ENCODE results near the gene PRAMEF6.
"Not testable (repeated sequence)": the region's sequence is repeated elsewhere in the genome, so short reads cannot be mapped to it uniquely, and the experiment has no call there.

Gene PRAMEF6

DNA sequence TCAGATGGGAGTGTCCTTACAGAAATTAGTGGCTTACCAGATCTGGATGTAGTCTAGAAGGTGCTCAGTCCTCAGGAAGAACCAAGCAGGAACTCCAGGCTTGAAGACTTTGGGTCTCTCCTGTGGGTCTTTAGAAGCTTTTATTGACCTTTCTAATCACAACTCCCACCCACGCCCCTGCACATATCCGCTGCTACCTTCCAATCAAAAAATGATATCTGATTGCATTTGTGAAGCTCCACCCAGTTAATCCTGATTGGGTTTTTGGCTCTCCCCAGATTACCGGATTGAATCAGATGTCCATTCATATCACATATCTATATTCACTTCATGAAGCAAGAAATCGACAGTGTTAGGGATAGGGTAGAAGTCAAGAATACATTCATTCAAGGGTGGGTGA is at the start of gene PRAMEF6:
PRAMEF6 (minus strand) TSS at position 101 of the 400 bp plus-strand sequence. CDS start 5,062 bp downstream, outside the sequence.
- not testable (repeated sequence) for DNase-seq (ENCODE audit: low read depth in 3 of 3, low spot score in 1 of 3)

DNA sequence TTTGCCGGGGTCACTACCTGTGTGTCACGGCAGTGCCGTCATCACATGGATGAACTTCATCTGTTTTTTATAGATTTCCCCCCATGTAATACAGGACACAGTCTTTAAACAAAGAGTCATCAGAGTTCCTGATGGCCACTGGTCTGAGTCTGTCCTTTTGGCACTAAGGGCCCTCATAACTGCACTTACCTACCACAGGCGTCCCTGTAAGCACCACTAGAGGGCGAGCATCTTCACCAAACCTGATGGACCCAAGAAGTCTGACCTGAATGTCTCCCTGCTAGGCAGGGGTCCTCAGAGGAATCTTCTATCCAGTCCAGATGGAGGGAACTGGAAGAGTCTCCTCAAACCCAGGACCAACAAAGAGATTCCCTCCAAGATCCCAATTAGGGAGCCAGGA is 23.0 kb downstream of the PRAMEF6 start:
- not testable (repeated sequence) for DNase-seq (ENCODE audit: low read depth in 3 of 3, low spot score in 1 of 3)

DNA sequence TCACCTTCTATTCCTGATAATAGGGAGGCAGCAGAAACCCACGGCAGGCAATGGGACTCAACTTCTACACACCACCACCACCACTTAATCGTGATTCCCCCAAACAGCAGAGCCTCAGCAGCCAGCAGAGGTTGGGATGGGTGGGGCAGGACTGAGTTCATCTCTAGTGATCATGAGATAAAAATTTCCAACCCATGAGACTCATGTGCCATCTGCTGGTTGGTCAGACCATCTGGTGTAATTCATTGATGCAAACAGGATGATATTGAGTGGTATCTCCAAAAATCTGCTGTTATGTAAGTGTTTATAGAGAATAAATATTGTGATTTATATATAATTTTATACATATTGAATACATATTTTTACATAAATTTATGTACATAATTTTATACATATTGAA is 25.6 kb downstream of the PRAMEF6 start:
- DNase-seq (ENCODE audit: low read depth in 3 of 3, low spot score in 1 of 3) = not testable (repeated sequence)

DNA sequence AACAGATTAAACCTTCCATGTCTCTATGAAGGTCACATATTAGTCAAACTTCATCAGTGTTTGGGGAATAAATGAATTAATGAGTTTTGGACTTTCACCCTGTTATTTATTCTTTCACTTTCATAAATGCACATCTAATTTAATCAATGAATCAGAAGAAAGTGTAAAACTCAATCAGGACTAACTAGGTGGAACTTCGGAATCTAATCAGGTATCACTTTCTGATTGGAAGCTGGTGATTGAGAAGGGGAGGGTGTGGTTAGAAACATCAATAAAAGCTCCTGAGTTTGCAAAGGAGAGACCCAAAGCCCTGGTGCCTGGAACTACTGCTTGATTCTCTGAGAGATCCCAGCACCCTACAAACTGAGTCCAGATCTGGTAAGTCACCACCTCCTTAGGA is 31.1 kb downstream of the PRAMEF6 start, which contains the start of gene PRAMEF7:
PRAMEF7 (plus strand) TSS at position 301 of the 400 bp plus-strand sequence. CDS start 1,083 bp downstream, outside the sequence.
- not testable (repeated sequence) for DNase-seq (ENCODE audit: low read depth in 3 of 3, low spot score in 1 of 3)

DNA sequence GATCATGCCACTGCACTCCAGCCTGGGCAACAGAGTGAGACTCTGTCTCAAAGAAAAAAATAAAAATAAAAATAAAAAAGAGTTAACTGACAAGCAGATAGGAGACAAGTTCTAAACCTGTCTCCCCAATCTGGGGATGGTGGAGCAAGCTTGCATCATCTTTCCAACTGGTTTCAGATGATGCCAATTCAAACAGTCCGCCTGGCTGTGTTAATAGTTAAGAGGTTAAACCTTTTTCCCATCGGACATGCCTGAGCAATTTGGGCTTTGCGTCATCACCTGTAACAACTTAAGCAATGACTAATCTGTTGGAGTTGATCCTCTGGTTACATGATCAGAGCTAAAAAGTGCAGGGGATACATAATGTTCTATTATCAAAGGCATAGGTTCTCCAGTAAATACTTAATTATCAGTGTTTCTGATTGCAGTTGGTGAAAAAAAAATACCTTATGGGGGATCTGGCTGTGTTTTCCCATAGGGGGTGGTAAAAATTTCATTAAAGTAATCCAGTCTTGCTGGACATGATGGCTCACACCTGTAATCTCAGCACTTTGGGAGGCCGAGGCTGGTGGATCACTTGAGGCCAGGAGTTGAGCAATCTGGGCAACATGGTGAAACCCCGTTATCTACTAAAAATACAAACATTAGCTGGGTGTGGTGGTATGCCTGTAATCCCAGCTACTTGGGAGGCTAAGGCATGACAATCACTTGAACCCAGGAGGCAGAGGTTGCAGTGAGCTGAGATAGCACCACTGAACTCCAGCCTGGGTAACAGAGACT is 43.4 kb downstream of the PRAMEF6 start:
- not testable (repeated sequence) for DNase-seq (ENCODE audit: low read depth in 3 of 3, low spot score in 1 of 3)

DNA sequence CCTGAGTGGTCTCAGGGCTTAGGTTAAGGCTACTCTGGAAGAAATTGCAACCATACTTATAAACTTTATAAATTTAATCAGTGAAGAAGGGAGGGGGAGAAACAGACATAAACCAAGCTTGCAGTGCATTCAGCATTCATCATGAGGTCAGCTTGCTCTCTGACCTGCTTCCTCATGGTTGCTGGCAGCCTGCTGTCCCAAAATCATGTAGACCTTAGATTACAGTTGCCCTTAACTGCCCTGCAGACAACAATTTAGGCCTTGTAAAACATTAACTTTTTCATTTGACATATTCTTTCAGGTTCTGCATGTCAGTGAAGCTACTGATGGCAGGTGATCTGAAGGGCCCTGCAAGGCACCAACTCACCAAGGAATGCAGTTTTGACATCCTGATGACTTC is 48.2 kb downstream of the PRAMEF6 start:
- not testable (repeated sequence) for DNase-seq (ENCODE audit: low read depth in 3 of 3, low spot score in 1 of 3)

DNA sequence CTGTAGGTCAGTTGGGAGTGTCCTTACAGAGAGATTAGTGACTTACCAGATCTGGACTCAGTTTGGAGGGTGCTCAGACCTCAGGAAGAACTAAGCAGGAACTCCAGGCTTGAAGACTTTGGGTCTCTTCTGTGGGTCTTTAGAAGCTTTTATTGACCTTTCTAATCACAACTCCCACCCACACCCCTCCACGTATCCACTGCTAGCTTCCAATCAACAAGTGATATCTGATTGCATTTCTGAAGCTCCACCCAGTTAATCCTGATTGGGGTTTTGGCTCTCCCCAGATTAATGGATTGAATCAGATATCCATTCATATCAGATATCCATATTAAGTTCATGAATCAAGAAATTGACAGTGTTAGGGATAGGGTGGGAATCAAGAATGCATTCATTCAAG is 49.2 kb downstream of the PRAMEF6 start, which contains the start of gene PRAMEF10:
PRAMEF10 (minus strand) TSS at position 101 of the 400 bp plus-strand sequence. CDS start 2,423 bp downstream, outside the sequence.
- not testable (repeated sequence) for DNase-seq (ENCODE audit: low read depth in 3 of 3, low spot score in 1 of 3)

Measured in stimulated activated CD4-positive, alpha-beta T cell treated with anti-CD3 and anti-CD28 coated beads, TNF-alpha, amount 100 ng/mL, for 1 hour (primary cell).